ENCODE measurements around the gene MN1. TPM values are rescaled to one million over a fixed set of nuclear protein-coding genes. Genes with fewer than 3 reads are reported as not detected.

MN1 gene
- total RNA-seq, 1 donor from 2014 or later, result 6.1 TPM

DNA sequence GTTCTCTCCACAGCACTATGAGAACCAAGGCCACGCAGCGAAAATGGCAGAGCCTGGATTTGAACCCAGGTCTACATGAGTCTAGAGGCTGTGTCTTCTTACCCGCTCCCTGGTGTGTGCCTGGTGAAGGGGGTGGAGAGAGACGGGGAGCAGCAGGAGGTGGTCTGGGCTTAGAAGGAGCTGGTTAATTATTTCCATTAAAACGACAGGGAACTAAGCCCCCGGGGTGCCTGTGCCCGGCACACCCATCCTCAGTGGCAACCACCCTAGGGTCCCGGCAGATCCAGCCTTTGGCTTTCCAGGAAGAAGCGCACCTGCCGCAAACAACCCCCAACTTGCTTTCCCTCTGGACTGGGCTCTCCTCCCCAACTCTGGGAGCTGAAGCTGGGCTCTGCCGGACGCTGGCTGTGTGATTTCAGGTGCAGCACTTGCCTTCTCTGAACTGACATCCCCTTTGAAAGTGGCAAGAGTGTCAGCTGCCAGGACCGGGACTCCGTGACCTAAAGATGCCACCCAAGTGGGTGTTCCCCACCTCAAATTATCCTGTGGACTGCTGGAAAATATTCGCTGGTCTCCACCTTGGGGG lies 35.8 kb downstream of the MN1 start:
- no peak overlapping the region for H3K4me3 ChIP-seq
- no peaks in the 10 kb centered on the region for H3K4me1 ChIP-seq
- H3K27ac ChIP-seq, result no peak overlapping the region
- no peaks in the 10 kb centered on the region for H3K27me3 ChIP-seq
- no peak for DNase-seq (ENCODE audit: extremely low spot score in 2 of 2)
- no peaks in the 10 kb centered on the region for H3K36me3 ChIP-seq
- H3K9me3 ChIP-seq, result no peaks in the 10 kb centered on the region
- no peak for TF ChIP-seq POLR2AphosphoS5 (IDR thresholded peaks at IDR 0.05; ENCODE audit: insufficient read depth in 1 of 2, low read depth in 1 of 2)
- no peak for TF ChIP-seq POLR2A (IDR thresholded peaks at IDR 0.05)
- TF ChIP-seq, protein P1, sequence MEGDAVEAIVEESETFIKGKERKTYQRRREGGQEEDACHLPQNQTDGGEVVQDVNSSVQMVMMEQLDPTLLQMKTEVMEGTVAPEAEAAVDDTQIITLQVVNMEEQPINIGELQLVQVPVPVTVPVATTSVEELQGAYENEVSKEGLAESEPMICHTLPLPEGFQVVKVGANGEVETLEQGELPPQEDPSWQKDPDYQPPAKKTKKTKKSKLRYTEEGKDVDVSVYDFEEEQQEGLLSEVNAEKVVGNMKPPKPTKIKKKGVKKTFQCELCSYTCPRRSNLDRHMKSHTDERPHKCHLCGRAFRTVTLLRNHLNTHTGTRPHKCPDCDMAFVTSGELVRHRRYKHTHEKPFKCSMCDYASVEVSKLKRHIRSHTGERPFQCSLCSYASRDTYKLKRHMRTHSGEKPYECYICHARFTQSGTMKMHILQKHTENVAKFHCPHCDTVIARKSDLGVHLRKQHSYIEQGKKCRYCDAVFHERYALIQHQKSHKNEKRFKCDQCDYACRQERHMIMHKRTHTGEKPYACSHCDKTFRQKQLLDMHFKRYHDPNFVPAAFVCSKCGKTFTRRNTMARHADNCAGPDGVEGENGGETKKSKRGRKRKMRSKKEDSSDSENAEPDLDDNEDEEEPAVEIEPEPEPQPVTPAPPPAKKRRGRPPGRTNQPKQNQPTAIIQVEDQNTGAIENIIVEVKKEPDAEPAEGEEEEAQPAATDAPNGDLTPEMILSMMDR (IDR thresholded peaks at IDR 0.05), result no peak
- intact Hi-C loops (cut with DNase I), result no loop called here

DNA sequence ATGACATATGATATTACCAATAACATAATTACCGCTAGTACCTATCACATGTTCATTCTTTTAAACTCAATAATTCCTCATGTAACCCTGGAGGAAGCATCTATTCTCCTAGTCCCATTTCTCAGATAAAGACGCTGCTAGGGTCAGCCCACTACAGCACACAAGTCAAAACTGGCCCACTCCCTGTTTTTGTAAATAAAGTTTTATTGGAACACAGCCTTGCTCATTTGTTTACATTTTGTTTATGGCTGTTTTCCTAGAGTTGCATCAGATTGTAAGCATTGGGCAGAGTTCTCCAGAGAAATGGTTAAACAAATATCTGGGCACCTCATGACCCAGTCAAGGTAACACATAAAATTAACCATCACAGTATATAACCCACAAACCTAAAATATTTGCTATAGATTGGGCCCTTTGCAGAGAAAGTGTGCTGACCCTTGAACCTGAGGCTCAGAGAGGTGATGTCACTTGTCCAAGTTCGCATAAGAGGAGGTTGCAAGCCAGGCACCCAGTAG lies 36.8 kb downstream of the MN1 start:
- no peaks in the 10 kb centered on the region for H3K36me3 ChIP-seq
- DNase-seq (ENCODE audit: extremely low spot score in 2 of 2), result no peak
- H3K4me1 ChIP-seq, result no peaks in the 10 kb centered on the region
- intact Hi-C loops (cut with DNase I), result no loop called here
- no peak overlapping the region for H3K4me3 ChIP-seq
- H3K9me3 ChIP-seq, result no peaks in the 10 kb centered on the region
- H3K27me3 ChIP-seq, result no peaks in the 10 kb centered on the region
- H3K27ac ChIP-seq, result no peak overlapping the region
- TF ChIP-seq POLR2AphosphoS5 (IDR thresholded peaks at IDR 0.05; ENCODE audit: insufficient read depth in 1 of 2, low read depth in 1 of 2), result no peak
- TF ChIP-seq POLR2A (IDR thresholded peaks at IDR 0.05), result no peak
- TF ChIP-seq, protein P1 (IDR thresholded peaks at IDR 0.05), result no peak

DNA sequence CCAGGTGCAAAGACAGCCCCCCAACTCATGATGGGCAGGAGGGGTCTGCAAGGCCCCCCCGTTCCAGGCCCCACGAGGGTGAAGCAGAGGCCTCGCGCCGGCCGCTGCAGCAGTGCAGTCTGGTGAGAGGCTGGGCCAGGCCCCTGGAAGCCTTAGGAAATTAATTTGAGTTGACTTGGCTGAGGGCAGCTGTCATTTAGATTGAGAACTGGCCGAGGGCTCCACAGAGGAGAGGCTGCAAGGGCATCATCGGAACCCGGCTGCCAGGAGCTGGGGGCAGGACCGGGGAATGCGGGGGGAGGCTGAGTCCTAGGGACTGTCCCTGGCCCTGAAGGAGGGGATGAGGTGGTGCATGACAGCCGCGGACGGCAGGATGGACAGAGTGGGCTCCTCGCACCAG lies 39.9 kb downstream of the MN1 start:
- intact Hi-C loops (cut with DNase I), result no loop called here
- no peak overlapping the region for H3K27ac ChIP-seq

DNA sequence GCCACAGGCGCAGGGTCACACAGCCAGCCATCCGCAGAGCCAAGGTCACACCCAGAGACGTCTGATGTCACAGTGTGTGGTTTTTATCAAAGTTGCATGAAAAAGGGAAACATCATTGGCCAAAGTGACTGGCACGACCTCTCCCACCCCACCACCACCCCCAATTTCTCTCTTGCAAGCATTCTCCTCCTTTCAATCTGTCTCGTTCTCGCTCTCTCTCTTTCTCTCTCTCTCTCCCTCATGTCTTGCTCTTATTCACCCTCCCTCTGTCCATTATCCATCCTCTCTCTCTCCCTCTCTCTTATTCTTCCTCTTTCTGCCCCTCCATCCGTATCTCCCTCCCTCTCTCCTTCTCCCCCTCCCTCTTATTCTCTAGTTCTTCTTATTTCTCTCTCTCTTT lies 40.6 kb downstream of the MN1 start:
- Histone ChIP-seq H3K27ac (no peak overlapping the region), H3K9me3 (no peaks in the 10 kb centered on the region), H3K4me1 (no peaks in the 10 kb centered on the region), H3K4me3 (no peak overlapping the region), H3K36me3 (no peaks in the 10 kb centered on the region), H3K27me3 (no peaks in the 10 kb centered on the region)
- TF ChIP-seq POLR2AphosphoS5 (IDR thresholded peaks at IDR 0.05; ENCODE audit: insufficient read depth in 1 of 2, low read depth in 1 of 2) (no peak), POLR2A (IDR thresholded peaks at IDR 0.05) (no peak)
- TF ChIP-seq, protein P1 (IDR thresholded peaks at IDR 0.05), result no peak
- intact Hi-C loops (cut with DNase I), result no loop called here
- no peak for DNase-seq (ENCODE audit: extremely low spot score in 2 of 2)

More for the DNA sequence above, 39.9 kb downstream of the MN1 start:
- Histone ChIP-seq H3K9me3 (no peaks in the 10 kb centered on the region), H3K4me3 (no peak overlapping the region), H3K27me3 (no peaks in the 10 kb centered on the region), H3K36me3 (no peaks in the 10 kb centered on the region), H3K4me1 (no peaks in the 10 kb centered on the region)
- TF ChIP-seq, protein P1 (IDR thresholded peaks at IDR 0.05), result no peak
- no peak for TF ChIP-seq POLR2AphosphoS5 (IDR thresholded peaks at IDR 0.05; ENCODE audit: insufficient read depth in 1 of 2, low read depth in 1 of 2)
- TF ChIP-seq POLR2A (IDR thresholded peaks at IDR 0.05), result no peak
- DNase-seq (ENCODE audit: extremely low spot score in 2 of 2), result no peak

DNA sequence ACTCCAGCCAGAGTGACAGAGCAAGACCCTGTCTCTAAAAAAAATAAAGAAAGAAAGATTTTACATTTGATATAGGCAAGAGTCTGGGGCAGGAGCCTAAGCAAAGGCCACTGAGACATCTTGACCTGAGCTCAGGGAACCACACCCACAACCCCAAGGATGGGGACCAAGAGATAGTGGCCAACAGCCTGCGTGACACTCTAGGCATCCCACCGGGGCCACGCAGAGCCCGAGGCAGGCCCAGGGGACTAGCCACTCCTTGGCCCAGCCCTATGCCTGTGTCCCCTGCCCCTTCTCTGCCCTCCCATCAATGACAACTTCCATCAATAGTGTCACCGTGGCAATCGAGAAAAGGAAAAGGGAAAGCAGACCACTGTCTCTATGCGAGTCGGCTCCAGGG lies 41.1 kb downstream of the MN1 start:
- intact Hi-C loops (cut with DNase I), result no loop called here
- H3K4me3 ChIP-seq, result no peak overlapping the region
- H3K27me3 ChIP-seq, result no peaks in the 10 kb centered on the region
- TF ChIP-seq, protein P1 (IDR thresholded peaks at IDR 0.05), result no peak
- TF ChIP-seq POLR2A (IDR thresholded peaks at IDR 0.05) (no peak), POLR2AphosphoS5 (IDR thresholded peaks at IDR 0.05; ENCODE audit: insufficient read depth in 1 of 2, low read depth in 1 of 2) (no peak)
- H3K4me1 ChIP-seq, result no peaks in the 10 kb centered on the region
- H3K9me3 ChIP-seq, result no peaks in the 10 kb centered on the region
- H3K27ac ChIP-seq, result no peak overlapping the region
- H3K36me3 ChIP-seq, result no peaks in the 10 kb centered on the region
- no peak for DNase-seq (ENCODE audit: extremely low spot score in 2 of 2)

Measured in vagina (tissue), 2 donors.